Brain microvascular endothelial cell (primary cell): Measurements from ENCODE around the gene HHAT.

Source experiments
- DNase-seq: peaks from one replicate; pipeline ENCODE4 v3.0.0-alpha.2; 2020
- H3K27ac ChIP-seq: fragments of 250-450 bp; sonication (Bioruptor Pico); 2 replicates; pipeline ENCODE4 v1.5.1; 2020; ENCODE audit warnings: mild to moderate bottlenecking, moderate library complexity
- H3K27me3 ChIP-seq: fragments of 250-450 bp; sonication (Bioruptor Pico); replicated peaks from 2 replicates; pipeline ENCODE4 v1.5.1; 2020; ENCODE audit warnings: mild to moderate bottlenecking
- H3K36me3 ChIP-seq: fragments of 250-450 bp; sonication (Bioruptor Pico); replicated peaks from 2 replicates; pipeline ENCODE4 v1.5.1; 2020; ENCODE audit warnings: mild to moderate bottlenecking
- H3K4me3 ChIP-seq: 2 replicates; pipeline ENCODE4 v1.5.1; 2011; ENCODE audit warnings: low read depth, mild to moderate bottlenecking, control low read depth, low read length, moderate library complexity
- CTCF ChIP-seq: IDR thresholded peaks from 2 replicates; pipeline ENCODE4 v1.5.1; 2011; ENCODE audit warnings: low read depth, mild to moderate bottlenecking, moderate library complexity, low read length, control low read depth, inconsistent platforms; ENCODE audit errors: missing control alignments
- in situ Hi-C: cut with HindIII; loops from 2 replicates; pipeline ENCODE4 v1.10.0; 2017; ENCODE audit warnings: low sequenced_read_pairs, low pct_ligation_motif_present

Gene HHAT

GRCh38 chr1:210541680-210542358 is 213.1 kb downstream of the HHAT start:
- Histone ChIP-seq H3K27ac (no peak overlapping the region), H3K27me3 (no peaks in the 10 kb centered on the region), H3K36me3 (no peaks in the 10 kb centered on the region), H3K4me3 (no peak overlapping the region)
- DNase-seq: peak; percentile 0
- TF ChIP-seq CTCF: no peak
- in situ Hi-C loops: no loop called here

- H3K4me3 ChIP-seq: no peak overlapping the region
- in situ Hi-C loops: no loop called here
- H3K36me3 ChIP-seq: no peaks in the 10 kb centered on the region
- DNase-seq: no peak
- TF ChIP-seq CTCF: no peak
- no peak overlapping the region for H3K27ac ChIP-seq
- no peaks in the 10 kb centered on the region for H3K27me3 ChIP-seq
Measured at GRCh38 chr1:210551899-210552298, 223.2 kb downstream of the HHAT start.

GRCh38 chr1:210553711-210554110 is 225.0 kb downstream of the HHAT start:
- H3K4me3 ChIP-seq: no peak overlapping the region
- no peak overlapping the region for H3K27ac ChIP-seq
- no peak for DNase-seq
- no peaks in the 10 kb centered on the region for H3K36me3 ChIP-seq
- in situ Hi-C loops: no loop called here
- no peak for TF ChIP-seq CTCF
- H3K27me3 ChIP-seq: no peaks in the 10 kb centered on the region

- Histone ChIP-seq H3K27ac (no peak overlapping the region), H3K27me3 (no peaks in the 10 kb centered on the region), H3K4me3 (no peak overlapping the region), H3K36me3 (no peaks in the 10 kb centered on the region)
- DNase-seq: no peak
- in situ Hi-C loops: no loop called here
- TF ChIP-seq CTCF: no peak
Measured at GRCh38 chr1:210554382-210554781, 225.7 kb downstream of the HHAT start.

GRCh38 chr1:210556475-210556874 is 227.8 kb downstream of the HHAT start:
- Histone ChIP-seq H3K36me3 (no peaks in the 10 kb centered on the region), H3K4me3 (no peak overlapping the region), H3K27ac (no peak overlapping the region), H3K27me3 (no peaks in the 10 kb centered on the region)
- DNase-seq: no peak
- in situ Hi-C loops: no loop called here
- TF ChIP-seq CTCF: no peak
